HG03521 (cell line): ENCODE results near the gene NRXN2.
"Not testable (repeated sequence)": the region's sequence is repeated elsewhere in the genome, so short reads cannot be mapped to it uniquely, and the experiment has no call there.

Experiments
- ATAC-seq: cut with Tn5 transposase; IDR thresholded peaks from one replicate; pipeline ENCODE4 v1.9.1; 2021; ENCODE audit warnings: mild to moderate bottlenecking, moderate library complexity; ENCODE audit not compliant: unreplicated experiment

NRXN2 gene

DNA sequence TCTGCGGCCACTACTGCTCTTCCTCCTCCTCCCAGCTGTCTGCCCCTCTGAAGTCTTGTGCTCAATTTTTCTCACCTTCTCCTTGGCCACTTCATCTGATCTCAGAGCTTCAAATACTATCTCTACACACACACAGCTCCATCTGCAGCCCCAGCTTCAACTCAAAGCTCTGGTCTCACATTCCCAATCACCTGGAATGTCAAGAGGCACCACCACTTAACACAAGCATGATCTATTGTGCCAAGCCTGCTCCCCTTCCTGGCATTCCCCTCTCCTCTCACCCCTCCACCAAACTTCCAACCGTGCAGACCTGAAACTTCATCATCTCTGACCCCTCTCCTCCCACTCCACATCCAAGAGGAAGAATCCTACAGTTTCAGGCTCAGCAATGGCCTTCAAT is 17.5 kb downstream of the NRXN2 start:
- ATAC-seq, result no peak

DNA sequence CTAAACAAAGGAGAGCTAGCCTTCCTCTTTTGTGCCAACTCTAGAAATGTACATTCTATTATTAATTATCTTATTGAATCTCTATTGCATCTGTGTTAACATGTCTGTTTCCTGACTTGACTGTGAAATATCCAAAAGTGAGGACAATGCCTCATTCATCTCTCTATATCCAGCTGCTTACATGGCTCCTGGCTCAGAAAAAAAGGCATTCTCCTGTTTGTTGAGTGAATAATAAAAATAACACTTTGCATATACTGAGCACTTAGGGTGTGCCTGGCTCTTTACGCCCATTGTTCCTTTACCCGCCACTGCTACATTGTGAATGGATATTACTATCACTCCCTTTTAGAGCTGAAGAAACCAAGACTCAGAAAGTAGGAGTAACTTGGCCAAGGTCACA is 19.9 kb downstream of the NRXN2 start:
- no peak for ATAC-seq

GRCh38 chr11:64701956-64702355 is 21.0 kb downstream of the NRXN2 start:
- not testable (repeated sequence) for ATAC-seq

GRCh38 chr11:64698427-64698826 is 24.6 kb downstream of the NRXN2 start:
- ATAC-seq, result no peak

- no peak for ATAC-seq
Measured at GRCh38 chr11:64697663-64698375, 25.2 kb downstream of the NRXN2 start.

DNA sequence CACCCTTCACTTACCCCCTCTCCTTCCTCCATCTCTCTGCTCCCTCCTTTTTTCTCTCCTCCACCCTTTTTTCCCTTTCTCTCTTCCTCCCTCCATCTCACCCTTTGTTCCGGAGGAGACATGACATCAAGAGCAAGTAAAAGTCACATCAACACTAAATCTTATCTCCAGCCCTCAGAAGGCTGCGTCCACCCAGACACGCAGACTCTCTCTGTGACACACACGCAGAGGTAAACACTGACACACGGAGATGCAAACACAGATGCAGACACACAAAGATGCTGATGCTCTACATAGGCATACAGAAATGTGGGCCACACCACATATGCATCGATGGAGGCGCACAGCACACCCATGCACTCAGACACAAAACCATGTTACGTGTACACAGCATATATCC is 27.0 kb downstream of the NRXN2 start:
- ATAC-seq, result no peak

- ATAC-seq, result no peak
Measured at GRCh38 chr11:64695548-64695947, 27.4 kb downstream of the NRXN2 start.

- ATAC-seq, result no peak
Measured at GRCh38 chr11:64694821-64695365, 28.1 kb downstream of the NRXN2 start.

DNA sequence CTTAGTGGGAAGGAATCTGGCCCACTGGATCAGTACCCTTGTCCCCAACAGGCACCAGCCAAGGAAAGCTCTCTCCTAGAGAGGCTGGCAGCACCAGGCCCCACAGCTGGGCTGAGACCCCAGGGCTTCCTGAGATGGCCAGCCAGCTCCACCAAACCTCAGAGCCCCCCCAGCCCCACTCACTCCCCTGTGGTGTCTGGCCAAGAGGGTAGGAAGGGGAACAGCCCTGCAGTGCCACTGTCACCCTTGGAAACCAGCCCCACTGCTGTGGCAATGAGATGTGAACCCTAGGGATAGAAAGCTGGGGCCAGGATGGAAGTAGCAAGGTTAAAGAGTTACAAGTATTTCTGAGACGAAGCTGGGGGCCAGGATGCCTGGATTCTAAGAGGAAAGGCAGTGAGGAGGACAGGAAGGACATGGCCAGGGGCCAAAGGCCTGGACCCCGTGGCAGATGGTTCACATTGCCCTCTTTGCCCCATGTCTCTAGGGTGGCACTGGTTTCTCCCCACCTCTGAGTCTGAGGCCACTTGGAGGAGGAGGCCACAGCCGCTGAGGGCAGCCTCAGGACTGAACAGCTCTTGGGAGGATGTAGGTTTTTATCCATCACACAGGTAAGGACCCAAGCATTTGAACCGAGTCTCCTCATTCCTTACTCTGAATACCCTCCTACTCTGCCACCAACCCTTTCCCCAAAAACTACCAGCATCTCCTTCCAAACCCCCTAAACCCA is 28.8 kb downstream of the NRXN2 start:
- no peak for ATAC-seq

- ATAC-seq, result no peak
Measured at GRCh38 chr11:64692764-64693331, 30.1 kb downstream of the NRXN2 start.

DNA sequence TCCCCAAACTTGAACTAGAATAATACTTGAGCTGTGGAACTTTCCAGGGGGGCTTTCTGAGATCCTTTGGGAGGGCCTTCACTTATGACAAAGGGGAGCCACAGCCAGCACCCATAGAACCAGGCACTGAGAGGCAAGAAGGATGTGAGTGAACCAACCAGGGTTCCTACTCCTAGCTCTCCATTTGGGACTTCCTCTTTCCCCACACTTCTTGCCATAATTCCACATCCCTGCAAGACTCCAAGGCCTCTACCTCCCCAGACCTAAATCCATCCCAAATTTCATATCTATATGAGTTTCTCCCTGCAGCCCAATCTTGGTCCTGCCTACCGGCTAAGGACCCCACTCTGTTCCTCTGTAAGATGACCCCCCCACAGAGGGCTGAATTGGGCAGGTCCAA is 31.5 kb downstream of the NRXN2 start:
- no peak for ATAC-seq

- ATAC-seq, result no peak
Measured at GRCh38 chr11:64690235-64690634, 32.8 kb downstream of the NRXN2 start.

DNA sequence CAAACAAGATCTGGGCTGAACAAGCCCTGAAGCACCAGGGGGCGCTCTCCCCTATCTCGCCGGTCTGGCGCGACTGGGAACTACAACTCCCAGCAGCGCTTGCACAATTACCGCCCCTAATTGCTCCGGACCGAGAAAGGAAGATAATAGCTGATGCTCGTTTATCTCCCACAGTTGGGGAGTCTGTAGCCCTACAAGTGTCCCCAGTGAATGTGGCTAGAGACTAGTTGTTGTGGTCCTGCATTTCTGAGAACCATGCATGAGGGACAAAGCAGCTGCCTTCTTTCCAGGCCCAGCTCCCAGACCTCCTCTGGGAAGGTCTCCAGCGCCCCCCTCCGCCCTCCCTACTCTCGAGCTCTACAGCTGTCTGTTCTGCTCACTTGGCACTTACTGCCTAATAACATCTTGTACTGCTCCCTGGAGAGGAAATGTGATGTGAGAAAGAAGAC is 34.4 kb downstream of the NRXN2 start:
- no peak for ATAC-seq

- ATAC-seq, result no peak
Measured at GRCh38 chr11:64687643-64688533, 35.1 kb downstream of the NRXN2 start.

GRCh38 chr11:64687204-64687603 is 35.8 kb downstream of the NRXN2 start:
- no peak for ATAC-seq

- no peak for ATAC-seq
Measured at GRCh38 chr11:64686466-64687170, 36.4 kb downstream of the NRXN2 start.

GRCh38 chr11:64685536-64685935 is 37.5 kb downstream of the NRXN2 start:
- no peak for ATAC-seq

- no peak for ATAC-seq
Measured at GRCh38 chr11:64684357-64684756, 38.6 kb downstream of the NRXN2 start.

GRCh38 chr11:64681171-64681570 is 41.8 kb downstream of the NRXN2 start:
- ATAC-seq, result no peak

DNA sequence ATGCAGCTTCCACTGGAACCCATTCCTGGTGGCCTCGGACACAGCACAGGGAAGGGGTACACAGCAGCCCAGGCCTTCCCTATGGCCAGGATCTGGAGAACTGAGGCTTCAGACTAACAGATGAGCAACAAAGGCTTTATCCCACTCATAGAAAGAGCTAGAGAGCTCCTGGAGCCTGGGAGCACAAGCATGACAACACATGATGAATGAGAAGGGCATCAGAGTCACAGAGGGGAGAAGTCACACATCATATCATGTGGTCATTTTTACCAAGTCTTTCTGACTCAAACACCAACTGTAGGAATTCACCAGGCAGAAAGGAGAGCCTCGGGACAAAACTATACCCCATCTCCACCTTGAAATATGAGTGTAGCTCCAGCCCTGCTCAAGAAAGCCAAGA is 43.2 kb downstream of the NRXN2 start:
- no peak for ATAC-seq
